HCT116 (cell line): ENCODE measurements around the gene ARID2. TPM values are rescaled to one million over a fixed set of nuclear protein-coding genes. Genes with fewer than 3 reads are reported as not detected.

ENCODE experiments used
- ATAC-seq: fragments of 200-7000 bp; cut with Tn5 transposase; 2 replicates; pipeline ENCODE4 v1.9.1; 2020; ENCODE audit warnings: mild to moderate bottlenecking, moderate library complexity
- BruUV-seq: library from RNA; stranded (reverse); fragments of 400-500 nt; replicated peaks from 2 replicates; lab custom pipeline; 2021; lab: Mats Ljungman, UMichigan
- CTCF ChIA-PET: fragments of 300-600 bp; sonication (Branson Sonifier 250); formaldehyde crosslinking; loops from one replicate; lab custom pipeline; 2021; ENCODE audit warnings: antibody characterized with exemption; lab: Charles Lee
- POLR2A ChIA-PET: fragments of 300-600, 350-600 bp; sonication (Branson Sonifier 250); formaldehyde crosslinking; loops from one replicate; lab custom pipeline; 2021; ENCODE audit warnings: antibody characterized with exemption; lab: Charles Lee
- RAD21 ChIA-PET, 2 experiments: fragments of 300-600 bp; sonication (Branson Sonifier 250); formaldehyde crosslinking; loops; one replicate each; lab custom pipeline; 2023; ENCODE audit warnings: low total read pairs in 2 of 2; ENCODE audit not compliant: uncharacterized antibody in 2 of 2, unreplicated experiment in 2 of 2, low non-redundant PET in 1 of 2; lab: Charles Lee
- DNase-seq: peaks from one replicate; pipeline ENCODE4 v3.0.0-alpha.2; 2010; ENCODE audit warnings: low read depth, low spot score
- H2AFZ ChIP-seq: fragments of 200-600 bp; shearing (Covaris generic), sonication (generic); 2 replicates; pipeline ENCODE4 v1.6.1; 2017; ENCODE audit warnings: low read depth, mixed run types, mixed read lengths, antibody characterized with exemption, low read length; ENCODE audit not compliant: poor library complexity, severe bottlenecking
- H3K27ac ChIP-seq: 2 replicates; pipeline ENCODE4 v1.5.1; 2012; ENCODE audit warnings: low read depth, low read length
- H3K27me3 ChIP-seq: fragments of 200-600 bp; sonication (generic); 2 replicates; pipeline ENCODE4 v1.6.1; 2016; ENCODE audit warnings: mixed run types, low read length, mixed read lengths; ENCODE audit not compliant: insufficient read depth
- H3K36me3 ChIP-seq, 2 experiments: fragments of 200-500 bp in 1 of 2; fragments of 200-600 bp in 1 of 2; sonication (Bioruptor generic) in 1 of 2; sonication (generic) in 1 of 2; 2 replicates each; pipeline versions ENCODE4 v1.5.1 to v1.6.1; 2014 to 2016; ENCODE audit warnings: low read length in 2 of 2, inconsistent platforms in 1 of 2, mixed read lengths in 1 of 2, mixed run types in 1 of 2; ENCODE audit not compliant: insufficient read depth in 2 of 2, control insufficient read depth in 1 of 2
- H3K4me1 ChIP-seq, 2 experiments: fragments of 200-600 bp in 1 of 2; sonication (generic) in 1 of 2; 2 replicates each; pipeline versions ENCODE4 v1.5.1 to v1.6.1; 2012 to 2017; ENCODE audit warnings: low read length in 2 of 2, inconsistent platforms in 1 of 2, mild to moderate bottlenecking in 1 of 2, mixed read lengths in 1 of 2, mixed run types in 1 of 2, moderate library complexity in 1 of 2; ENCODE audit not compliant: insufficient read depth in 2 of 2, control insufficient read depth in 1 of 2
- H3K4me2 ChIP-seq: fragments of 200-600 bp; sonication (generic); 2 replicates; pipeline ENCODE4 v1.6.1; 2017; ENCODE audit warnings: mixed run types, low read length, mixed read lengths
- H3K4me3 ChIP-seq, 2 experiments: fragments of 200-600 bp in 1 of 2; sonication (generic) in 1 of 2; replicated peaks in 1 of 2; 2 replicates each; pipeline ENCODE4 v1.5.1; 2011 to 2016; ENCODE audit warnings: low read length in 2 of 2, control low read depth in 1 of 2, low read depth in 1 of 2, mild to moderate bottlenecking in 1 of 2, mixed read lengths in 1 of 2, mixed run types in 1 of 2
- H3K79me2 ChIP-seq: fragments of 200-600 bp; sonication (generic); 2 replicates; pipeline ENCODE4 v1.6.1; 2017; ENCODE audit warnings: mild to moderate bottlenecking, mixed run types, low read length, moderate library complexity, mixed read lengths; ENCODE audit not compliant: insufficient read depth
- H3K9ac ChIP-seq: fragments of 200-600 bp; sonication (generic); 2 replicates; pipeline ENCODE4 v1.6.1; 2016; ENCODE audit warnings: low read length, mixed read lengths
- H3K9me2 ChIP-seq: fragments of 200-600 bp; sonication (generic), shearing (Covaris generic); 2 replicates; pipeline ENCODE4 v1.6.1; 2017; ENCODE audit warnings: mixed run types, mild to moderate bottlenecking, moderate library complexity; ENCODE audit not compliant: insufficient read depth
- H3K9me3 ChIP-seq, 2 experiments: fragments of 200-500 bp in 1 of 2; fragments of 200-600 bp in 1 of 2; sonication (Bioruptor generic) in 1 of 2; sonication (generic) in 1 of 2; 2 replicates each; pipeline ENCODE4 v1.6.1; 2014 to 2017; ENCODE audit warnings: low read length in 2 of 2, mixed read lengths in 2 of 2, inconsistent platforms in 1 of 2, low read depth in 1 of 2, mild to moderate bottlenecking in 1 of 2, mixed run types in 1 of 2, moderate library complexity in 1 of 2; ENCODE audit not compliant: control insufficient read depth in 1 of 2, insufficient read depth in 1 of 2
- H4K20me1 ChIP-seq: fragments of 200-600 bp; sonication (generic), shearing (Covaris generic); 2 replicates; pipeline ENCODE4 v1.6.1; 2017; ENCODE audit warnings: mixed run types, mild to moderate bottlenecking, moderate library complexity; ENCODE audit not compliant: insufficient read depth
- CEBPB ChIP-seq: IDR thresholded peaks from 2 replicates; pipeline ENCODE4 v1.6.1; 2012; ENCODE audit warnings: low read depth
- EGR1 ChIP-seq: IDR thresholded peaks from 2 replicates; pipeline ENCODE4 v1.6.1; 2012; ENCODE audit warnings: low read depth
- EZH2 ChIP-seq: fragments of 200-600 bp; sonication (generic); IDR thresholded peaks from 2 replicates; pipeline ENCODE4 v1.6.1; 2017; ENCODE audit warnings: antibody characterized with exemption, mixed run types
- POLR2A ChIP-seq: IDR thresholded peaks from 2 replicates; pipeline ENCODE4 v1.7.0; 2011; ENCODE audit warnings: borderline replicate concordance; ENCODE audit not compliant: insufficient read depth, insufficient read length; ENCODE audit errors: extremely low read depth
- TCF7L2 ChIP-seq: IDR thresholded peaks from 2 replicates; pipeline ENCODE4 v1.7.0; 2011; ENCODE audit warnings: borderline replicate concordance, inconsistent platforms; ENCODE audit not compliant: insufficient read depth, insufficient read length; ENCODE audit errors: extremely low read depth
- ZNF274 ChIP-seq: fragments of 200-500 bp; sonication (Bioruptor generic); IDR thresholded peaks from 2 replicates; pipeline ENCODE4 v1.6.1; 2014; ENCODE audit warnings: mild to moderate bottlenecking, low read depth, low read length, inconsistent platforms
- intact Hi-C: fragments of 100-400 bp; cut with micrococcal nuclease; formaldehyde crosslinking; loops from 2 replicates; pipeline ENCODE4 v1.10.0; 2022
- total RNA-seq: library from RNA; stranded (reverse); gene quantifications from one replicate; pipeline ENCODE4 v1.2.1, GENCODE V29; 2021; ENCODE audit not compliant: unreplicated experiment
- TF ChIP-seq, protein P1 (sequence below): IDR thresholded peaks from 2 replicates; pipeline ENCODE4 v1.6.1; 2012
- TF ChIP-seq, protein P2 (sequence below): IDR thresholded peaks from 2 replicates; pipeline ENCODE4 v1.6.1; 2012; ENCODE audit warnings: low read depth
- TF ChIP-seq, protein P3 (sequence below): IDR thresholded peaks from 2 replicates; pipeline ENCODE4 v1.6.1; 2012

Gene ARID2
- total RNA-seq, 1 experiment from 2014 or later = 30.5 TPM

DNA sequence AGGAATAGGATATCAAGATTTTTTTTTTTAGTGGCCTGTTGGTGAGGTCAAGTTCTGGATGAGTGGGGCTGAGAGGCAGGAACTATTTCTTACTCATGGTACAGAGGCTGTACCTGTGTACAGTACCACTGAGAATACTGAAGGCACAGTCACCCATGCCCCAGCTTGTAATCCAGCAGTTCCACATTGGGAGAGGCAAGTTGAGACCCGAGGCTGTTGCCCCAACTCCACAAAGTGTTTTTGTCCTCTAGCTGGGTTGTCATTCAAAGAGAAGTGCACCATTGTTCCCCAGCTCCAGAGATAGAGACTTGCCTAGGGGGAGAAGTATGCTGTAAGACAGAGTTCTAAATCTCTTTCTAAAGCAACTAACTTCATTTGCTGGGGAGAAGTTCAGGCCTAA lies 38.7 kb downstream of the ARID2 start:
- no peak overlapping the region for H3K9ac ChIP-seq
- no peaks in the 10 kb centered on the region for H3K9me3 ChIP-seq
- no peaks in the 10 kb centered on the region for H3K4me1 ChIP-seq
- H4K20me1 ChIP-seq = no peaks in the 10 kb centered on the region
- no peak overlapping the region for H2AFZ ChIP-seq
- RAD21 ChIA-PET = no interaction called here
- TF ChIP-seq, protein P1, sequence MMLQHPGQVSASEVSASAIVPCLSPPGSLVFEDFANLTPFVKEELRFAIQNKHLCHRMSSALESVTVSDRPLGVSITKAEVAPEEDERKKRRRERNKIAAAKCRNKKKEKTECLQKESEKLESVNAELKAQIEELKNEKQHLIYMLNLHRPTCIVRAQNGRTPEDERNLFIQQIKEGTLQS = no peak
- TF ChIP-seq, protein P2, sequence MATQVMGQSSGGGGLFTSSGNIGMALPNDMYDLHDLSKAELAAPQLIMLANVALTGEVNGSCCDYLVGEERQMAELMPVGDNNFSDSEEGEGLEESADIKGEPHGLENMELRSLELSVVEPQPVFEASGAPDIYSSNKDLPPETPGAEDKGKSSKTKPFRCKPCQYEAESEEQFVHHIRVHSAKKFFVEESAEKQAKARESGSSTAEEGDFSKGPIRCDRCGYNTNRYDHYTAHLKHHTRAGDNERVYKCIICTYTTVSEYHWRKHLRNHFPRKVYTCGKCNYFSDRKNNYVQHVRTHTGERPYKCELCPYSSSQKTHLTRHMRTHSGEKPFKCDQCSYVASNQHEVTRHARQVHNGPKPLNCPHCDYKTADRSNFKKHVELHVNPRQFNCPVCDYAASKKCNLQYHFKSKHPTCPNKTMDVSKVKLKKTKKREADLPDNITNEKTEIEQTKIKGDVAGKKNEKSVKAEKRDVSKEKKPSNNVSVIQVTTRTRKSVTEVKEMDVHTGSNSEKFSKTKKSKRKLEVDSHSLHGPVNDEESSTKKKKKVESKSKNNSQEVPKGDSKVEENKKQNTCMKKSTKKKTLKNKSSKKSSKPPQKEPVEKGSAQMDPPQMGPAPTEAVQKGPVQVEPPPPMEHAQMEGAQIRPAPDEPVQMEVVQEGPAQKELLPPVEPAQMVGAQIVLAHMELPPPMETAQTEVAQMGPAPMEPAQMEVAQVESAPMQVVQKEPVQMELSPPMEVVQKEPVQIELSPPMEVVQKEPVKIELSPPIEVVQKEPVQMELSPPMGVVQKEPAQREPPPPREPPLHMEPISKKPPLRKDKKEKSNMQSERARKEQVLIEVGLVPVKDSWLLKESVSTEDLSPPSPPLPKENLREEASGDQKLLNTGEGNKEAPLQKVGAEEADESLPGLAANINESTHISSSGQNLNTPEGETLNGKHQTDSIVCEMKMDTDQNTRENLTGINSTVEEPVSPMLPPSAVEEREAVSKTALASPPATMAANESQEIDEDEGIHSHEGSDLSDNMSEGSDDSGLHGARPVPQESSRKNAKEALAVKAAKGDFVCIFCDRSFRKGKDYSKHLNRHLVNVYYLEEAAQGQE = no peak
- H3K4me2 ChIP-seq = no peak overlapping the region
- no peaks in the 10 kb centered on the region for H3K36me3 ChIP-seq
- intact Hi-C loops = loop anchor here (10.0 kb wide), 1 partner anchor 217 kb away; no protein-coding TSS in a partner anchor
- BruUV-seq = no TSS peak
- no peak overlapping the region for H3K27ac ChIP-seq
- H3K9me2 ChIP-seq = no peaks in the 10 kb centered on the region
- POLR2A ChIA-PET = no interaction called here
- H3K4me3 ChIP-seq = no peak overlapping the region
- no peaks in the 10 kb centered on the region for H3K27me3 ChIP-seq
- CTCF ChIA-PET = no interaction called here
- H3K79me2 ChIP-seq = peaks cover 68% of the 10 kb centered on the region
- no peak for ATAC-seq
- no peak for DNase-seq

DNA sequence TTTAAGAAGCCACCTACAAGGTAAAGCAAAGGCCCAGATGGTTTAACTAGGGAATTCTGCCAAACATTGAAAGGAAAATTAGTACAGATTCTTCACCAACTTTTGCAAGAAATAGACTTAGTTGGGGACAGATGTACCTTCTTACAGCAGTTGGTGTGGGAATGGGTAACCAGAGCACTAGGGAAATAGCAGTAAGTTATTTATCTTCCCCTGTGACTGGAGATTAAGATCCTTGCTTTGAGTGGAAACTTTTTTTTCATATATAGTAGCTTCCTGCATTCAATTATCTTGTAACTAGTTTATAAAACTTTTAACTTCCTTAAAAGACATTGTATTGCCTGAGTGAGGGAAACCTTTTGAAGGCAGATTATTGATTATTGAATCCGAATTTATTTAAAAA lies 44.2 kb downstream of the ARID2 start:
- CTCF ChIA-PET = interaction anchor here (1.1 to 3.3 kb wide), 2 partner anchors 11 to 229 kb away, joined by 3 to 18 read pairs; no protein-coding TSS in a partner anchor
- no TSS peak for BruUV-seq
- no peaks in the 10 kb centered on the region for H3K36me3 ChIP-seq
- POLR2A ChIA-PET = no interaction called here
- H2AFZ ChIP-seq = no peak overlapping the region
- no peak overlapping the region for H3K4me3 ChIP-seq
- intact Hi-C loops = no loop called here
- no peak overlapping the region for H3K4me2 ChIP-seq
- ATAC-seq = no peak
- H3K9ac ChIP-seq = no peak overlapping the region
- RAD21 ChIA-PET = no interaction called here
- no peak for DNase-seq
- no peaks in the 10 kb centered on the region for H3K9me3 ChIP-seq
- no peaks in the 10 kb centered on the region for H3K27me3 ChIP-seq
- H3K27ac ChIP-seq = no peak overlapping the region
- H4K20me1 ChIP-seq = no peaks in the 10 kb centered on the region
- H3K9me2 ChIP-seq = no peaks in the 10 kb centered on the region
- peaks cover 66% of the 10 kb centered on the region for H3K79me2 ChIP-seq
- no peaks in the 10 kb centered on the region for H3K4me1 ChIP-seq
- TF ChIP-seq ZNF274 (no peak), EZH2 (no peak), EGR1 (no peak), CEBPB (no peak), TCF7L2 (no peak), POLR2A (no peak)
- TF ChIP-seq, protein P3, sequence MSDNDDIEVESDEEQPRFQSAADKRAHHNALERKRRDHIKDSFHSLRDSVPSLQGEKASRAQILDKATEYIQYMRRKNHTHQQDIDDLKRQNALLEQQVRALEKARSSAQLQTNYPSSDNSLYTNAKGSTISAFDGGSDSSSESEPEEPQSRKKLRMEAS = no peak
- TF ChIP-seq, protein P2 = no peak
